Activated CD4-positive, alpha-beta T cell treated with anti-CD3 and anti-CD28 coated beads, Interleukin-2, amount 10 ng/mL, durations not matched to agents 24 days and 14 days (primary cell): ENCODE data around the gene MBTPS2. TPM values are rescaled to one million over a fixed set of nuclear protein-coding genes. Genes with fewer than 3 reads are reported as not detected.
"Not testable (repeated sequence)": the region's sequence is repeated elsewhere in the genome, so short reads cannot be mapped to it uniquely, and the experiment has no call there.

Source experiments
- DNase-seq: peaks from one replicate; pipeline ENCODE4 v3.0.0; 2022
- H3K27ac Mint-ChIP-seq: one replicate; pipeline ENCODE4 v1.8.0; 2022; ENCODE audit warnings: mild to moderate bottlenecking, mixed read lengths
- H3K27me3 Mint-ChIP-seq: one replicate; pipeline ENCODE4 v1.8.0; 2022; ENCODE audit warnings: mixed read lengths
- H3K36me3 Mint-ChIP-seq: one replicate; pipeline ENCODE4 v1.8.0; 2022; ENCODE audit warnings: low read depth, mild to moderate bottlenecking, mixed read lengths
- H3K4me1 Mint-ChIP-seq: one replicate; pipeline ENCODE4 v1.8.0; 2021; ENCODE audit warnings: mixed read lengths
- H3K4me3 Mint-ChIP-seq: one replicate; pipeline ENCODE4 v1.8.0; 2022; ENCODE audit warnings: mild to moderate bottlenecking, moderate library complexity, mixed read lengths
- H3K9me3 Mint-ChIP-seq: one replicate; pipeline ENCODE4 v1.8.0; 2021; ENCODE audit warnings: mixed read lengths
- intact Hi-C: fragments of 100-400 bp; cut with micrococcal nuclease; formaldehyde crosslinking; loops from one replicate; pipeline ENCODE4 v1.15.1; 2023
- total RNA-seq: library from RNA; stranded (reverse); gene quantifications from 2 replicates; pipeline ENCODE4 v1.2.3, GENCODE V29; 2022

MBTPS2 gene
- 10.0 and 11.3 TPM in 2 replicates for total RNA-seq

DNA sequence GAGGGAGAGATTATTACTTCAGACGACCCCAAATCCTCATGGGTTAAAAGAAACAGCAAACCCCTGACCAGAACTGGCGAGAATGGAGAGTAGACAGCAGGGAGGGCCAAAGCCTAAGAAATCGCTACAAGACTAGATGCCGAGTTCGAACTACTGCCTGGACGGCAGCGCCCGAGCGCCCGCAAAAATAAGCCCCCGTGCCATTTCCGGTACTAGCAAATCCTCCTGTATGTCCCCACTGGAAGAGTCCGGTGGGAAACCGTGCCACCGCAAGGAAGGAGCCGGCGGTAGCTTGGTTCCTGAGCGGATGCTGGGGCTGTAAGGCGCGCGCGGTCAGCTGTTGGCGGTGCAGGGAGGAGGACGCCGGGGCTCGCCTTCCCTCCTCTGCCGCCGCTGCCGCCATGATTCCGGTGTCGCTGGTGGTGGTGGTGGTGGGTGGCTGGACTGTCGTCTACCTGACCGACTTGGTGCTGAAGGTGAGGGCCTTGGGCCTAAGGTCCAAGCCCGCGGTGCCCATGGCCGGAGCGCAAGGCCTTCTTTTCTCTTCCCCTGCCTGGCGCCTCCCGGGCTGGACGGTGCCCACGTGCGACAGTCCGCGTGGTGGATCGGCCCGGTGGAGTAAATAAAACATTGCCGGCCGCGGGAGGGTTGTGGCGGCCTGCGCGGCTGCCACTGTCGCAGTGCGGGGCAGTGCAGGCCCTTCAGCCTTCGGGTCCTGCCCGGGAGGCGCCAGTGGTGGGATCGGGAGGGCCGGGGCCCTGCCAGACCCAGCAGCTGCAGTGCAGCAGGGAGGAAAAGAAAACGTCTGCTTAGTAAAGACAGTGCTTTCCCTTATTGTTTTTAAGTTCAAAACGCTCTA, at the start of gene MBTPS2:
TSS of gene MBTPS2 (plus strand) at position 284 of the 859 bp plus-strand sequence. CDS start at position 402, 118 bp downstream.
- peaks cover 9% of the 10 kb centered on the region for H3K4me1 Mint-ChIP-seq
- H3K4me3 Mint-ChIP-seq: peak within 1 kb of the TSS; percentile 93
- H3K27ac Mint-ChIP-seq: peak within 1 kb of the TSS; percentile 96
- DNase-seq: peak; percentile 94
- peaks cover 7% of the 10 kb centered on the region for H3K36me3 Mint-ChIP-seq
- H3K9me3 Mint-ChIP-seq: no peaks in the 10 kb centered on the region
- H3K27me3 Mint-ChIP-seq: no peaks in the 10 kb centered on the region
- intact Hi-C loops: loop anchor here (1.0 to 10.0 kb wide), 4 partner anchors 91 to 465 kb away; partner anchors contain the start of genes CNKSR2 and SMS

DNA sequence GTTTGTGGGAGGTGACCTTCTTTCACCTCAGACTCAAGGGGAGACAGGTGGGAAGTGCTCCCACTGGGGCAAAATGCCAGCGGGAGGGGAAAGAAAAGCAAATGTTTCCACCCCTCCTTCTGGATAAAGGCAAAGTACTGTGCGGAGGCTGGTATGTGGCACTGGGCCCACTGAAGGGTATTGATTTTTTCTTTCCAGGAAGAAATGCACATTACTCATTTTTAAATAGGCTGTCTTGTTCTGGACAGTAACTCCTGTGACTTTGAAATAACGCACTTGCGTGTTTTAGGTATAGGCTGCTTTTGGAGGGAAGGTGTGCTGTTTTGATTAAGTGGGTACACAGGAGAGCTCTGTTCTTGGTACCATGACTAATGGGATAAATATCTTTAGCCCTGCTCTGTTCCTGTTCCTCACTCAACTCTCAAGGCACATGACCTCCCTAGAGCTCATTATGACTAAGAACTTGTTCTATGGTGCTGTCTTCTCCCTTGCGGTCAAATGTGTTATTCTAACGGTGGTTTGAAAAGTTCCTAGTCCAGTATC, 40.7 kb upstream of the MBTPS2 start:
- Mint-ChIP-seq H3K27ac (no peak overlapping the region), H3K27me3 (no peaks in the 10 kb centered on the region), H3K4me1 (no peaks in the 10 kb centered on the region), H3K4me3 (no peak overlapping the region), H3K36me3 (no peaks in the 10 kb centered on the region), H3K9me3 (no peaks in the 10 kb centered on the region)
- intact Hi-C loops: no loop called here
- DNase-seq: no peak

DNA sequence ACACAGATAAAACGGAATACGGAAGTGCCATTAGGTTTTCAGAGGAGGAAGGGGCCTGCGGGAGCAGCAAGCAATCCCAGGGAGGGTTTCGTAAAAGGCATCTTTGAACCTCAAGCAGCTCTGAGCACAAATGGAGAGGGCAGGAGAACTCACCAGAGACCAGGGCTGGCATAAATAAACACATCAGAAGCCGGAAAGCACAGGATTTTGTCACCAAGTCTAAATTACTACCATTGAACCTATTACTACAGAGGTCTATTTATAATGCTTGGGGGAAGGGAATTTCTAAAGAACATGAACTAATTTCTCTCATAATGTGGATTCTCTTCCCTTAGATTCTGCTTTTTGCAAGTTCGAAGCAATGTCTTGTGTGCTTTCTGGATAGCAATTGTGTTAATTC, 39.6 kb upstream of the MBTPS2 start:
- H3K4me3 Mint-ChIP-seq: no peak overlapping the region
- no peak overlapping the region for H3K27ac Mint-ChIP-seq
- H3K4me1 Mint-ChIP-seq: no peaks in the 10 kb centered on the region
- H3K36me3 Mint-ChIP-seq: no peaks in the 10 kb centered on the region
- H3K27me3 Mint-ChIP-seq: no peaks in the 10 kb centered on the region
- intact Hi-C loops: no loop called here
- H3K9me3 Mint-ChIP-seq: no peaks in the 10 kb centered on the region
- DNase-seq: no peak

DNA sequence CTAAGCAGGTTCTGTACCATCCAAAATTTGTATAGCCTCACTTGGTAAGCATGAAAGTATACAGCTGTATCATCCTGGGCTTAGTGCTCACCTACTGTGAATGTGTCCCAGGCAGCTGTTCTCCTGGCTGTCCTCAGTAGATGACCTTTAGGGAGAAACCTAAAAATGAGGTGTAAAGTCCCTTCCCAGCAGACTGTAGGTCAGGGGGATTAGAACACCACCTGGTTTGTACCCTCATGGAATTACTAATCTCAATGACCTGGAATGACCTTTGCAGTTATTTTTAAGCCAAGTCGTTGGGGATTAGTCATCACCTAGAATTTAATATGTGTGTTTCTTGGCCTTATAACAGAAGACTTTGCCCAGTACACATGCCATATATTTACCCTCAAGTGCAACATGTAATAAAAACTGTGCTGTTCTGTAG, 39.1 kb upstream of the MBTPS2 start:
- H3K36me3 Mint-ChIP-seq: no peaks in the 10 kb centered on the region
- H3K9me3 Mint-ChIP-seq: no peaks in the 10 kb centered on the region
- H3K27ac Mint-ChIP-seq: no peak overlapping the region
- no peak for DNase-seq
- H3K4me3 Mint-ChIP-seq: no peak overlapping the region
- intact Hi-C loops: no loop called here
- H3K27me3 Mint-ChIP-seq: no peaks in the 10 kb centered on the region
- no peaks in the 10 kb centered on the region for H3K4me1 Mint-ChIP-seq

DNA sequence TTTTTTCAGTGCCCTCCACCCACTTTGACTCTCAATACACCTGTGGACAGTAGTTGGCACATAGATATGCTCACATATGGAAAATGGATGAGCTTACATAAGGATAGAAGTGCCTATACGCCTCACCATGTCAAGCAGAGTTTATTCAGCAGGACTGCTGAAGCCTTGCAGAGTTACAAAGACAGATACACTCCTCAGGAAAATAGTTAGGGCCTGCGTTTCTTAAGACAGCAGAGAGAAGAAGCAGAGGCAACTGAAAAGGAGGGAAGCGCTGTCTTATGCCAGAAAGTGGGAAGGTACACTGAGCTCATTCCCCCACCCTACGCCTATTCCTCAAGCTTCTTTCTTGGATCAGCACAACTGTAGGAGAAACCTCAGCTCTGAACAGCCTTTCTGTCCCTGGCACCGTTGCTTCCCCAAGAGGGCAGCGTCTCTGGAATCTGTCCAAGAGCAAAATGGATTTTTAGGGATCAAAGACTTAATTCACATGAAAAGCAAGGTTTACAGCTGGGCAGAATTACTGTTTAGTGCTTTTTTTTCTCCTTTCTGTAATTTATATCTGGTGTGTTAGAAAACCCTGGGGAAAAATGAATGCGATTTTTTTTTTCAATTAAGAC, 37.3 kb upstream of the MBTPS2 start:
- intact Hi-C loops: no loop called here
- no peak for DNase-seq
- H3K9me3 Mint-ChIP-seq: no peaks in the 10 kb centered on the region
- no peak overlapping the region for H3K4me3 Mint-ChIP-seq
- no peaks in the 10 kb centered on the region for H3K27me3 Mint-ChIP-seq
- no peak overlapping the region for H3K27ac Mint-ChIP-seq
- H3K4me1 Mint-ChIP-seq: no peaks in the 10 kb centered on the region
- no peaks in the 10 kb centered on the region for H3K36me3 Mint-ChIP-seq

DNA sequence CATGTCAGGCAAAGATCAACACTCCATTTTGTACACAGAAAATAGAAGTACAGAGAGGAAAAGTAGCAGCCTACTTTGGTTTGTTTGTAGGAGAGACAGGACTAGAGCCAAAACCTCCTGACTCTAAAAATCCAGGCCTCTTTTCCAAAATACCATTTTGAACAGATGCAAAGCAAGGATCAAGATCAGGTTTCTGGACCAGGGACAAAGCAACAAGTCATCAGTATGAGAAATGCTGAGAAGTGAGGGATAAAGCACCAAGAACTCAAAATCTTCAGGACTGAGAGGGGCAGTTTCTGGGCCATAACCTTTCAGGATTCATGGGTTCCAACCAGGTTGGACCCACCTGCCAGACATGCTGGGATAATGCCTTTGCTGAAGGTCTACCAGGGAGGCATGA, 36.6 kb upstream of the MBTPS2 start:
- Mint-ChIP-seq H3K36me3 (no peaks in the 10 kb centered on the region), H3K4me3 (no peak overlapping the region), H3K4me1 (no peaks in the 10 kb centered on the region), H3K27ac (no peak overlapping the region), H3K9me3 (no peaks in the 10 kb centered on the region), H3K27me3 (no peaks in the 10 kb centered on the region)
- no peak for DNase-seq
- intact Hi-C loops: no loop called here

DNA sequence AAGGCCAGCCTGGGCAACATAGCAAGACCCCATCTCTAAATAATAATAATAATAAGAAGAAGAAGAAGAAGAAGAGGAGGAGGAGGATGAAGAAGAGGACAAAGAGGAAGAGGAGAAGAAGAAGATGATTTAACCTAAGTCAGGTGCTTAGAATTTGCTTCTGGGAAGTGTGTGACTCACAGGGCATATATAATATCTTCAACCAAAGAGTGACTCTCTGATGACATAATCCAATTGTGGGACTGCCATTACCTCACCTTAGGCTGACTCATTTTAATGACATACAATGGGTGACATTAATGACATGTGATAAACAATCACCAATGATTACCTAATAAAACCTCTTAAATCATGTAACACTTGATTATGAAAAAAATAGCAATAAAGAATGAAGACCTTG, 32.7 kb upstream of the MBTPS2 start:
- intact Hi-C loops: no loop called here
- no peaks in the 10 kb centered on the region for H3K27me3 Mint-ChIP-seq
- DNase-seq: no peak
- no peak overlapping the region for H3K4me3 Mint-ChIP-seq
- no peaks in the 10 kb centered on the region for H3K4me1 Mint-ChIP-seq
- H3K9me3 Mint-ChIP-seq: peaks cover 4% of the 10 kb centered on the region
- H3K27ac Mint-ChIP-seq: no peak overlapping the region
- H3K36me3 Mint-ChIP-seq: no peaks in the 10 kb centered on the region

DNA sequence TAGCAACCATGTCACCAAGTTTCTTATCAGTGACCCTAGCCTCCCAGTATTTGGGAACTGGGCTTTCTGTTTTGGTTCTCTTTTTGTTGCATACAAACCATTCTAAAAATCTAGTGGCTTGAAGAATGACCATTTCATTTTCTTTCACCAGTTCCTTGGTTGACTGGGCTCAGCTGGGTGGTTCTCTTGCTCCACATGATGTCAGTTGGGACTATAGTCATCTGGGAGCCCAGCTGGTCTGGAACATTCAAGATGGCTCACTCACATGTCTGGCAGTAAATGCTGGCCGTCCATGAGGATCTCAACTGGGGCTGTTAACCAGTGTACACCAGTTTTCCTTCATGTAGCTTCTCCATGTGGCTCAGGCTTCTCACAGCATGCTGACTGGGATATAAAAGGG, 27.6 kb upstream of the MBTPS2 start:
- Mint-ChIP-seq H3K4me1 (no peaks in the 10 kb centered on the region), H3K27ac (no peak overlapping the region), H3K4me3 (no peak overlapping the region), H3K27me3 (no peaks in the 10 kb centered on the region), H3K36me3 (no peaks in the 10 kb centered on the region), H3K9me3 (peaks cover 4% of the 10 kb centered on the region)
- intact Hi-C loops: no loop called here
- DNase-seq: no peak

DNA sequence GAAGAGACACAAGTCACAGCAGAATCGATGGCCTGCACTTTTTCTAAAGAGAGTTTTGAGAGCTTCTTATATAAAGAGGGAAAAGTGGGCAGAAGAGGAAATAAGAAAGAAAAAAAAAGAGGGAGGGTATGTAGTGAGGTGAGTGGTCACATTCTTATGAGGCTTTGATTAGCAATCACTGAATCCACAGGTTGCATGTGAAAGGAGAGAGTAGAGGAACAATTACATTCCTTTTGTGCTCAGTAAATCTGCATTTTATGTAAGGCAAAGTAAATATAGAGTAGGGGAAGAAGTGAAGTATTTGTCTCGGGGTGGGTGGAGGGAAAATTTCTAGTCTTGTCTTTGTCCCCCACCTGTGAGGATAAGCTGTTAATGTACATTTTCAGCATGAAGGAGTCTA, 26.8 kb upstream of the MBTPS2 start:
- H3K27ac Mint-ChIP-seq: no peak overlapping the region
- H3K4me1 Mint-ChIP-seq: no peaks in the 10 kb centered on the region
- no peaks in the 10 kb centered on the region for H3K27me3 Mint-ChIP-seq
- no peak overlapping the region for H3K4me3 Mint-ChIP-seq
- peaks cover 4% of the 10 kb centered on the region for H3K9me3 Mint-ChIP-seq
- DNase-seq: no peak
- intact Hi-C loops: no loop called here
- no peaks in the 10 kb centered on the region for H3K36me3 Mint-ChIP-seq

DNA sequence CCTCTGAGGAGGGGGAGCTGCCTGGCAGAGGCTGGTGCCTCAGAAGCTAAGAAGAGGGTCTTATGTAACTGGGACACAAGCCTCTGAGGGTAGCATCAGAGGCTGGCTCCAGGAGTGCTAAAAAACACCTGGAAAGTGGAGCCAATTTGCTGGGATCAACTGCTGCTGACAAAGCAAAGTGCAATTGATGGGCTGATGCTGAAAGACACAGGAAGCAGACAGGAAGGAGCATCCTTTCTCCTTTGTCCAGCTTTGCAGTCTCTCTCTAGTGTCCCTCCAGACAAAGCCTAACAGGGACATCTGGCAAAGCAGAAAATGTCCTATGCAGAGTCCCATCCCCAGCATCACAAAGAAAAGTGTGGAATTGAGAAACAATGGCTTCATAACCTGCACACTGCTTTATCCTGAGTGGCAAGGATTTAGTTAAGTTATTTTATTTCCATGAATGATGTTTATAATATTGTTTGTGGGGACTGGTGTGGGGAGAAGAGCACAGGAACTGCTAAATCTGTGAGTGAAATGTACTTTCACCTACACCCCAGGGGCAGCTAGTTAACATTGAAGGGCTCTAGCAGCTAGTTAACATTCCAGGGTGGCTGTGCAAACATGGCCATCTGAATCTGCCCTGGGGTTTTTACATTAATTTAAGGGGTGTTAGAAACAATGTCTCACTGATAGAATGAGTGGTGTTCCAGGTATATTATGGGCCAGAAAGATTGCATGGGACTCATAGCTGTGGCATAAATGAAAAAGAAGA, 25.6 kb upstream of the MBTPS2 start:
- Mint-ChIP-seq H3K27ac (no peak overlapping the region), H3K9me3 (peaks cover 4% of the 10 kb centered on the region), H3K27me3 (no peaks in the 10 kb centered on the region), H3K4me1 (no peaks in the 10 kb centered on the region), H3K36me3 (no peaks in the 10 kb centered on the region), H3K4me3 (no peak overlapping the region)
- intact Hi-C loops: no loop called here
- no peak for DNase-seq

DNA sequence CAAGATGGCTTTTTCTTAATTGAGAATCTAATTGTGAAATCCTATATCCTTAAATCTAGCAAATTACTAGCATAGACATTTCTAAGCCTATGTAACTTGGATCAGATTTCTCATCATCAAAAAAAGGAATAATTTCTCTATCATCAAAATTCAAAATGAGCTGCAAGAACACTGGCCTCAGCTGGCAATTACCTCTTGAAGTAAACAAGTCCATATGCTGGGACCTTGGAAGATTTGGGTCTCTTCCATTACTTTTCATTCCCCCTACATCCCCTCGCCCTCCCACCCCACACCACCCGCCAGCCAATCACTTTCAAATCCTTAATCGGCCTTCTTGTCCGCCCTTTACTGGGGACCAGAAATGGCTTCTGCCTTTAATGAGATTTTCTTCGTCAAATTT, 23.3 kb upstream of the MBTPS2 start:
- Mint-ChIP-seq H3K27ac (no peak overlapping the region), H3K4me1 (no peaks in the 10 kb centered on the region), H3K9me3 (peaks cover 4% of the 10 kb centered on the region), H3K36me3 (no peaks in the 10 kb centered on the region), H3K27me3 (no peaks in the 10 kb centered on the region), H3K4me3 (no peak overlapping the region)
- no peak for DNase-seq
- intact Hi-C loops: no loop called here

DNA sequence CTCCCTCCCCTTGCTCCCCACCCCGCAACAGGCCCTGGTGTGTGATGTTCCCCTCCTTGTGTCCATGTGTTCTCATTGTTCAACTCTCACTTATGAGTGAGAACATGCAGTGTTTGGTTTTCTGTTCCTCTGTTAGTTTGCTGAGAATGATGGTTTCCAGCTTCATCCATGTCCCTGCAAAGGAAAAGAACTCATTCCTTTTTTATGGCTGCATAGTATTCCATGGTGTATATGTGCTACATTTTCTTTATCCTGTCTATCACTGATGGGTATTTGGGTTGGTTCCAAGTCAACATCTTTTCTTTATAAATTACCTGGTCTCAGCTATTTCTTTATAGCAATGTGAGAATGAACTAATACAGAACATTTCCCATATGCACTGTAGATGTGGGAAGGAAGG, 19.2 kb upstream of the MBTPS2 start:
- intact Hi-C loops, H3K9me3 Mint-ChIP-seq, H3K36me3 Mint-ChIP-seq, H3K27me3 Mint-ChIP-seq, H3K4me3 Mint-ChIP-seq, H3K4me1 Mint-ChIP-seq, H3K27ac Mint-ChIP-seq, DNase-seq: not testable (repeated sequence)

DNA sequence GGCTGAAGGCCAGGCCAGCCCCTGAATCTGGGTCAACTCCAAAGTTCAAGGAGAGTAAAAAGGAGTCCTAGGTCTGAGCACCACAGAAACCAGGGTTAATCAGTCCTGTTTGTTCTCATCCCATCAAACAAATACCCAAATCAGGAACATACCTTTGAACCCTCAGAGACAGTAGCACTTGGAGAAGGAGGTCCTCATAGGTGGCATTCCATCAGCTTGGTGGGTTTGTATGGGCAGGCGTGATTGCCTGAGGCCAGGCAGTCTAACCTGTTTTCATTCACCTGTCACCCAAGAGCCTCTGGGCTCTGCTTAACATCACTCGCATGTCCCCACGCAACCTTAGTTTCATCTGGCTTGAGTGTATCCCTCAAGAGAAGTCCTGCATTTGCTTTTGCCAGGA, 17.5 kb upstream of the MBTPS2 start:
- intact Hi-C loops: no loop called here
- no peak for DNase-seq
- no peaks in the 10 kb centered on the region for H3K9me3 Mint-ChIP-seq
- H3K4me3 Mint-ChIP-seq: no peak overlapping the region
- no peaks in the 10 kb centered on the region for H3K36me3 Mint-ChIP-seq
- H3K27me3 Mint-ChIP-seq: no peaks in the 10 kb centered on the region
- no peaks in the 10 kb centered on the region for H3K4me1 Mint-ChIP-seq
- no peak overlapping the region for H3K27ac Mint-ChIP-seq

DNA sequence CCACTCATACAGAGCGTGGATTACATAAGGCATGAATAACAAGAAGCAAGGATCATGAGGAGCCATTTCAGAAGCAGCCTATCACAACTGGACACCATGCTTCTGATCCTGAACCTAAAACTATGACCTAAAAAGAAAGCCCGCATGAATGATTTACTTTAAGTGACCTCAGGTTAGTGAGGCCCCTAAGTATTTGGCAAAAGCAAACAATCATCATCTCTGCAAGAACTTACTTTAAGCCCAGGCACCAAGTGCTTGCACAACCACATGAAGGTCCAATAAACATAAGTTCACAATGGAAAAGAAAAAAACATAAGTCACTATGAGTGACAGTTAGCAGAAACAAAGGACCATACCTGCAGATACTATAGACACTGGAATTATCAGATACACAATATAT, 7.9 kb upstream of the MBTPS2 start:
- no peaks in the 10 kb centered on the region for H3K4me1 Mint-ChIP-seq
- H3K27ac Mint-ChIP-seq: no peak overlapping the region
- peaks cover 3% of the 10 kb centered on the region for H3K27me3 Mint-ChIP-seq
- no peak overlapping the region for H3K4me3 Mint-ChIP-seq
- no peaks in the 10 kb centered on the region for H3K9me3 Mint-ChIP-seq
- intact Hi-C loops: loop anchor here (10.0 kb wide), 1 partner anchor 457 kb away; the partner anchor contains the start of gene CNKSR2
- no peak for DNase-seq
- no peaks in the 10 kb centered on the region for H3K36me3 Mint-ChIP-seq
